Activated T-cell treated with anti-CD3 and anti-CD28 coated beads for 4 hours (primary cell): Measurements from ENCODE around the gene SLC16A2.

Source experiments
- DNase-seq: peaks from one replicate; pipeline ENCODE4 v3.0.0-alpha.2; 2020

The SLC16A2 gene

GRCh38 chrX:74545880-74546523 lies 124.7 kb downstream of the SLC16A2 start:
- no peak for DNase-seq

- DNase-seq, result no peak
These were observed 125.7 kb downstream of the SLC16A2 start for GRCh38 chrX:74546984-74547383.

DNA sequence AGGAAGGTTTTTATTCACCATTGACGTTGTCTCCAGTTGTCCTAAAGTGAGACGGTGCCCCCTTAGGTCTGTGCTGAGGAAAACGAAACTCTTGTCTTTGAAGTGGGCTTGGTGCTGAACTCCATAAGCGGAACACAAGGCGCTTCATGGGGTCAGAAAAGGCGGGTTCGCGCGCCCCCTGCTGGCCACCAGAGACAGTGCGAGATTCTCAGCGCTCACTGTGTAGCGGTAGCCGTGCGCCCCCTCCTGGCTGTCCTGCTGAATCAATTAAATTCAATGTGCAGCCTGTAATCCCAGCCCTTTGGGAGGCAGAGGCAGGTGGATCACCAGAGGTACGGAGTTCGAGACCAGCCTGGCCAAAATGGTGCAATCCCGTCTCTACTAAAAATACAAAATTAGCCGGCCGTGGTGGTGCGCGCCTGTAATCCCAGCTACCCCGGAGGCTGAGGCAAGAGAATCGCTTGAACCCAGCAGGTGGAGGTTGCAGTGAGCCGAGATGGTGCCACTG lies 129.1 kb downstream of the SLC16A2 start:
- DNase-seq, result peak; percentile 75

DNA sequence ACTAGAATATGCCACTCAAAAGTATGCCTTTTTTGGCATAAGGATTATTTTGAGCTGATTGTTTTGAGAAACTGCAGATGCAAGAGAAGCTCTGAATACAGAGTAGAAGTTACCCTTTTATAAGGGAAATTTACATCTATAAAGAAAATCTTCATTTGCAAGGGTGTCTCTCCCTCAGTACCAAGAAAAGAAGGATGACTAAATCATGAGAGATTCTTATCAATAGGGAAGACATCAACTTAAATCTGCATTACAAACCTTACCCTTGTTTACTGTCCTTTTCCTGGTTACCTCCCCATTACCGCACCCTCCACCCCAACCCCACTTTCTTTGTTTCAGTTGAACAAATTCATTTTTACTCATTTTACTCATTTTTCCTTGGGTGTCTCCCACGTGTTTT lies 130.6 kb downstream of the SLC16A2 start:
- DNase-seq, result no peak

- no peak for DNase-seq
These were observed 136.1 kb downstream of the SLC16A2 start for GRCh38 chrX:74557378-74557777.

DNA sequence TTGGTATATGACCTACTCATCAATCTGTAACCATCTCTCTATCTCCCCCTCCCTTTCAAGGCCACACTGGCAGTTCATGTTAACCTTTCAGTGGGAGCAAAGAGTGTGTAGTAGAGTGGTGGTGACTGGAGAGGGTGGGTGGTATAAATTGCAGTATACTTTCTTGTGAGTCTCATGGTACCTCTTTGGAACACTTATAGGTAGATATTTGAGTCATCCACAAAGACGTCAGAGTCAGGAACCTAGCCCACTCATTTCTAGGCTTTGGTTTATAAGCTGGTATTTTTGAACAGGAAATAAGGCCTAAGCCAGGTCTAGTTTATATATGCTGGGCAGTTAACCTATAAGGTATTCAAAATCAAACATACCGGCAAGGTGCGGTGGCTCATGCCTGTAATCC lies 156.8 kb downstream of the SLC16A2 start:
- no peak for DNase-seq

DNA sequence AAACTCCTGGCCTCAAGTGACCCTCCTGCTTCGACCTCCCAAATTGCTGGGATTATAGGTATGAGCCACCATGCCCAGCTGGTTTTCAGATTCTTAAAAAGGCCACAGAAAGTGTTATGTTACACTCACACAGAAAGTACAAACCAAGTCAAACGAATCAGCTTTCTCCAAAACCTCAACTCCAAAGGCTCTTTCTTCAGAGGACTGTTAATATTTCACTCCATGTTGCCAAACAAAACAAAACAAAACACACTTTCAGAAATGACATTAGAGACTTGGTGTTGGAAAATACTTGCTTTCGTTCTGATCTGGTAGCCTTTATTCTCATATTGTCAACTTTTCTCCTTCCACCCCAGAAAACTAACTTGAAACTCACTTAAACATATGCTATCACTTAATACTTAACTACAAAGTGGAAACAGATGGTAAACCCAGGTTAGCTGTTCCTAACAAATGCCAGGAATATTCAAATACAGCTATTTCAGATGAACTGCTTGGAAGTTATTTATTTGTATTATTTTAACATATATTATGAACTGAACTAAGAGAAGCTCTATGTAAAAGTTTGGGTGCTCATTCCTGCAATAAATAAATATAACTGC lies 158.4 kb downstream of the SLC16A2 start:
- no peak for DNase-seq
